ENCODE measurements around the gene AIFM3.
"Not testable (repeated sequence)": the region's sequence is repeated elsewhere in the genome, so short reads cannot be mapped to it uniquely, and the experiment has no call there.

Gene AIFM3

DNA sequence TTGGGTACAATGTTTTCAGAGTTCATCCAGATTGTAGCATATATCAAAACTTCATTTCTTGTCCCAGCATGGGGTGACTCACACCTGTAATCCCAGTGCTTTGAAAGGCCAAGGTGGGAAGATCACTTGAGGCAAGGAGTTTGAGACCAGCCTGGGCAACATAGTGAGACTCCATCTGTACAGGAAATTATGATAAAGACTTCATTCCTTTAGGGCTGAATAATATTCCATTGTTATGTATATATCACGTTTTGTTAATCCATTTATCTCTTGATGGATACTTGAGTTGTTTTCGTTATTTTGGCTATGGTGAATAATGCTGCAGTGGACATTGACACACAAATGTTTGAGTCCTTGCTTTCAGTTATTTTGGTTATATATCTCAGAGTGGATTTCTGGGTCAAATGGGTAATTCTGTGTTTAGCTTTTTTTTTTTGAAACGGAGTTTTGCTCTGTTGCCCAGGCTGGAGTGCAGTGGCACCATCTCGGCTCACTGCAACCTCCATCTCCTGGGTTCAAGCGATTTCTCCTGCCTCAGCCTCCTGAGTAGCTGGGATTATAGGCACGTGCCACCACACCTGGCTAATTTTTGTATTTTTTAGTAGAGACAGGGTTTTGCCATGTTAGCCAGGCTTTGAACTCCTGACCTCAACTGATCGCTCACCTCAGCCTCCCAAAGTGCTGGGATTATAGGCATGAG, 24.7 kb upstream of the AIFM3 start:
- DNase-seq = not testable (repeated sequence)

DNA sequence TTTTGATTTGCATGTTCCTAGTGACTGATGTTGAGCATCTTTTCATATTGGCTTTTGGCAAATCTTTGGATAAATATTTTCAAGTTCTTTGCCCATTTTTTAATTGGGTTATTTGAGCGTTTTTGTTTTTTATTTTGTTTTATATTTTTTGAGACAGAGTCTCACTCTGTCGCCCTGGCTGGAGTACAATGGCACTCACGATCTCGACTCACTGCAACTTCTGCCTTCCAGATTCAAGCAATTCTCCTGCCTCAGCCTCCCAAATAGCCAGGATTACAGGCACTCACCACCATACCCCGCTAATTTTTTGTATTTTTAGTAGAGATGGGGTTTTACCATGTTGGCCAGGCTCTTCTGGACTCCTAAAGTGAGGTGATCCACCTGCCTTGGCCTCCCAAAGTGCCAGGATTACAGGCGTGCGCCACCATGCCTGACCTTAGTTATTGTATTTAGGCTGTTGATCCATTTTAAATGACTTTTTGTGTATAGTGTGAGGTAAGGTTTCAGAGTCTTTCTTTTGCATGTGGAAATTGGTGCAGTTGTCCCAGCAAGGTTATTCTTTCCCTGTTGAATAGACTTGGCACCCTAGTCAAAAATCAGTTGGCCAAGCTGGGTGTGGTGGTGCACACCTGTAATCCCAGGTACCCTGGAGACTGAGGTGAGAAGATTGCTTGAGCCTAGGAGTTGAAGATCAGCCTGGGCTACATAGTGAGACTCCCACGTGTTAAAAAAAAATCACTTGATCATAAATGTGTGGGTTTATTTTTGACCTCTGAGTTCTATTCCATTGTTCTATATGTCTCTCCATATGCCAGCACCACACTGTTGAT, 23.7 kb upstream of the AIFM3 start:
- no peak for DNase-seq

DNA sequence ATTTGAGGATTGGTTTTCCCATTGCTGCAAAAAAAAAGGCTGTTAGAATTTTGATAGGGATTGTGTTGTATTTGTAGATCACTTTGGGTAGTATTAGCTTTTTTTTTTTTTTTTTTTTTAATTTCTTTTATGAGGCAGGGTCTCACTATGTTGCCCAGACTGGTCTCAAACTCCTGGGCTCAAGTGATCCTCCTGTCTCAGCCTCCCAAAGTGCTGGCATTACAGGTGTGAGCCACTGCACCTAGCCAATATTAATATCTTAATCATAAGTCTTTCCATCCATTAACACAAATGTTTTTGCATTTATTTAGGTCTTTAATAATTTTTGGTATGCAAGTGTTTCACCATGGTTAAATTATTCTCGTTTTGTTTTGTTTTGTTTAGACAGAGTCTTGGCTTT, 23.0 kb upstream of the AIFM3 start:
- no peak for DNase-seq

DNA sequence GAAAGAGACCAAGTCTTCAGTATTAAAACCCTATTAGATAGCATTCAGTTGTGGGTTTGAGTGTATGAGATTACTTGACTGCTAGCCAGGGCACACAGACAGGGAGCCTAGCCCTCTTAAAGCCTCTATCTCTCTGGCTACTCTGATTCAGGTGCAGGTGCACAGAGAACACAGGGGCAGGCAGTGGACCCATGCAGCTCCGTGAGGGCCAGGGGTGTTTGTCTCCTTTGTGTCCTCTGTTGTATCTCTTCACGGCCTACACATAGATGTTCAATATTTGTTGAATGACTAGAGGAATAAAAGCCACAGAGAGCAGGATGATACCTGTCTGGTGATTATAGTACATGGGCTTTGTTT, 21.5 kb upstream of the AIFM3 start:
- no peak for DNase-seq

DNA sequence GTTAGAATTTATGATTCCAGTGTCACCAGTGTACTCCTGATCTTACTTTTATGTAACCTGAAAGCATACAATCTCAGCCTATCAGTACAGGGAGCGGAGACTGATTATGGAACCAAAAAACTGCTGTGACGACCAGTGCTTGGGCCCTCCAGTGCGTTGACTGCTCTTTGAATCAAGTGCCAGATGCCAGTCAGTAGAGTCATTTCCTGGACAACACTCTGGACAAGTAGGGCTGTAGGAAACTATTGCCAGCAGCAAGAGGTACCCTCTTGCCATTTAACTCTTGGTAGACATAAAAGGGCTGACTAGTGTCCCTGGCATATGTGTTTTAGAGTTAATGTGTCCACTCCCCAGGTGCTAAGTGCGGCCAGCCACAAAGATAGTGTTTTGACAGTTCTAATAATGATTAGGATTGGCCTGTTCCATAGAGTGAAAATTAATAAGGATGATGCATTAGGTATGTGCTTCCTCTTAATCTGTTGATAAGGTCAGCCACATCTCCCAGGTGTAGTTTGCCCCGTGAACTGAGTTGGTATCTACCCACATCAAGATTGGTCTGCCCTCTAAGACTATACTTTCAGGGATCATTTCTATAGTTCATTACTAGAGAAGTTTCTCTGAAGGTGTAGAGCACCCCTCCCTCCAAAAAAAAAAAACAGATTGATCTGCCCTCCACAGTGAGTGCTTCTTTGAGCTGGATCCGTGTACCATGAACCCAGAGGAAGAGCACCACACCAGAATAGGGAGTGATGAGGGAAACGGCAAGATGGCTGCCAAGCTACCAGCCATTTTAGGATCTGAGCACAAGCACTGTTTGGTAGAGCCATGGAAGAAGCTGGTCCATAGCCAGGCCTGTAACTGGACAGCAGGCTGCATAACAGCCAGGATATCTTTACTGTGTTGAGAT, 20.7 kb upstream of the AIFM3 start:
- no peak for DNase-seq

DNA sequence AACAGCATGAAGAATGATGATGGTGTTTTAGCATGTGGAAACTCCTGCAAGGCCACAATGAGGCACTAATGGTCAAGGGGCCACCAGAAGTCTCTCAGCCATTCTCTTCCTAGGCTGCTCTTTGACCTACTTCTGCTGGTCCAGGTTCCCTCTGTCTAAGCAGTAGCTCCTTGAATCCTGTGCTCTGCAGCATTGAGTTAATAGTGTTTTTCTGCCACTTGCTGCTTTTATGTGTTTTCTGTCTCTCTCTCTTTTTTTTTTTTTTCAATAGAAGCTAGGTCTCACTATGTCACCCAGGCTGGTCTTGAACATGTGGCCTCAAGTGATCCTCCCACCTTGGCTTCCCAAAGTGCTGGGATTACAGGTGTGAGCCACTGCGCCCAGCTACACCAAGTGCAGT, 20.1 kb upstream of the AIFM3 start:
- DNase-seq = no peak

DNA sequence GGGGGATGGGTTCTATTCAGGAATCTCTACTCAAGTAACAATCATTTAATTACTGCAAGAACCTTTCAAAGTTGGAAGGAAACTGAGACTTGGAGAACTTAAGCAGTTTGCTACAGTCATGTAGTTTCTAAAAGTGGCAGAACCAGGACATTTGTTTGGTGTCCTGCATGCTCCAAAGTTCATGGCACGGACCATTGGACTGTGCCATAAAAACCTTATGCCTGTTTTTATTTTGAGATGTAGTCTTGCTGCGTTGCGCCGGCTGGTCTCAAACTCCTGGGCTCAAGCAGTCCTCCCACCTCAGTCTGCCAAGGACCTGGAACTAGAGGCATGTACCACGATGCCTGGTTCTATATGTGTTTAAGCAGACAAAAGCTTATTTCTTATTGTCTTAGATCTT, 18.6 kb upstream of the AIFM3 start:
- DNase-seq = no peak

DNA sequence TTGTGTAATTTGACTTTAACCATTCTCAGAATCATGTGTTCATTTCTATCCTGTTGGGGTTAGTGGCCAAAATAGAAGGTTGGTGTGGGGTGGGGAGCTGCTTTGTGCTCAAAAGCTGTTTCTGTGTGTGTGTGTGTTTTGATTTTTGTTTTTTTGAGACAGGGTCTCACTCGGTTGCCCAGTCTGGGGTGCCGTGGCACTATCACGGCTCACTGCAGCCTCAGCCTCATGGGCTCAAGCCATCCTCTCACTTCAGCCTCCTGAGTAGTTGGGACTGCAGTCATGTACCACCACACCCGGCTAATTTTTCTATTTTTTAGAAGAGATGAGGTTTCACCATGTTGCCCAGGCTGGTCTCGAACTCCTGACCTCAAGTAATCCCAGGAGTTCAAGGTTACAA, 18.1 kb upstream of the AIFM3 start:
- DNase-seq = no peak

DNA sequence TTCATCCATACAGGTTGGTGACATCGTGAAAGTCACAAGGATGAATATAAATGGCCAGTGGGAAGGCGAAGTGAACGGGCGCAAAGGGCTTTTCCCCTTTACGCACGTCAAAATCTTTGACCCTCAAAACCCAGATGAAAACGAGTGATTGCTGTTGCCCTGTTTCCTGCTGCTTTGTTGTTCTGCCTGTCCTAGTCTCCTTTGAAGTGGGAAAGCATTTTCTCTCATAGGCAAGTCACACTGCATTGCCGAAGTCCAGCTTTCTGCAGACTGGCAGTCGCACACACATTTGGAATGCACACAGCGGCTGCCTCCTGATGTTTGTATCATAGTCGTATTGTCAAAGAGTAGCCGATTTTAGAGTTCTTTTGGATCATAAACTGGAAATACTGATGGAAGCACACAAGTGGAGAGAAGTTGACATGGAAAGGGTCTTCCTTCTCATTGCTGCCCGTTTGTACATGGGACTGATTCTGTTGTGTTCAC, 17.3 kb upstream of the AIFM3 start:
- DNase-seq = no peak

DNA sequence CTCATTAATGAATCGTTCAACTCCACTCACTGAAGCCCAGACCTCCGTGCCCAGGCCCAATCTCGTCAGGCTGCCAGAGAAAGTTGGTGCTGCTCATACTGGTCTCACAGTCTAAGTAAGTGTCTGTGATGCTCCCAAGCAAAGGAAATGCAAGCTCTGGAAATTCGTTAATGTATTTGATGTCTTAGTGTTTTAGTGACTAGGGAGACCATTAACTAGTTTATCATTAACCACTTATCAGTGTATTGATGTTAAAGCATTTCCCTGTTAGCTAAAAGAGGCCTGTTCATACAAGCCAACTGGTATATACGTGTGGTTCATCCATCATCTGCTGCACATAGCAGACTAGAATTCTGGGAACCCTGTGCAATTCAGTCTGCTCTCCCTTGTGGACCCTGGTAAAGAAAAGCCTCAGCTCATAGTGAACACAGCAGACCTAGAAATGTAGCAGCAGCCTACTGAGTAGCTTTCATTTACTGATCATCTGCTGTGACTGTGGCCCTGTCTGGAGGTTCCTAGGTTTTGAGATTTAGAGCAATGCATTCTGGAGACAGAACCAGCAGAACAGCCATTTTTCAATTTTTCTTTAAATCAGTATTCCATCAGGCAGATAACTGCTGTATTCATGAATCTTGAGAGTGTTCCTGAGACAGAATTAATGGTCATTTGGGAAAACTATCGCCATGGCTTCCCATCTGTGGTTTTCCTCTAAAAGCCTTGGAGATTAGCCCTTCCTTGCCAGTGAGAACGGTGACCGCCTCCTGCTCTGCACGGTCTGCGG, 15.7 kb upstream of the AIFM3 start:
- DNase-seq = no peak

DNA sequence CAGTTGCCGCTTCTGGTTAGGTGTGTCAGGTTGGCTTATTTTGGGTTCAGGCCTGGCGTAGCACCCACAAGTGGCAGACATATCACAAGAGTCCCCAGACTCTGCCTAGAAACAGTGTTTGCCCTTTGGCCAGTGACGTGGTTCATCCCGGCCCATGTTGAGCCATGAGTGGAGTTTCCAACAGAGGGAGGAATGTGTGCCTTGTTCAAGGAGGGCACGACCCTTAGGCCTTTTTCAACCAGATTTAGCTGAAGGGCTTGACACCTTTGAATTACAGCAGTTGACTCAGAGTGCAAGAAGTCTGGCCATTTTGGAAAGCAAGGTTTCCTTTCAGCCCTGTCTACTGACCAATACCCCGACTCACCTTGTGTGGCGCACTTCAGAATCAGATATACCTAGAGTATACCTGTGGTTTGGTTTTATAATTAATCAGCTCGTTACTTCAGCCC, 15.1 kb upstream of the AIFM3 start:
- no peak for DNase-seq

DNA sequence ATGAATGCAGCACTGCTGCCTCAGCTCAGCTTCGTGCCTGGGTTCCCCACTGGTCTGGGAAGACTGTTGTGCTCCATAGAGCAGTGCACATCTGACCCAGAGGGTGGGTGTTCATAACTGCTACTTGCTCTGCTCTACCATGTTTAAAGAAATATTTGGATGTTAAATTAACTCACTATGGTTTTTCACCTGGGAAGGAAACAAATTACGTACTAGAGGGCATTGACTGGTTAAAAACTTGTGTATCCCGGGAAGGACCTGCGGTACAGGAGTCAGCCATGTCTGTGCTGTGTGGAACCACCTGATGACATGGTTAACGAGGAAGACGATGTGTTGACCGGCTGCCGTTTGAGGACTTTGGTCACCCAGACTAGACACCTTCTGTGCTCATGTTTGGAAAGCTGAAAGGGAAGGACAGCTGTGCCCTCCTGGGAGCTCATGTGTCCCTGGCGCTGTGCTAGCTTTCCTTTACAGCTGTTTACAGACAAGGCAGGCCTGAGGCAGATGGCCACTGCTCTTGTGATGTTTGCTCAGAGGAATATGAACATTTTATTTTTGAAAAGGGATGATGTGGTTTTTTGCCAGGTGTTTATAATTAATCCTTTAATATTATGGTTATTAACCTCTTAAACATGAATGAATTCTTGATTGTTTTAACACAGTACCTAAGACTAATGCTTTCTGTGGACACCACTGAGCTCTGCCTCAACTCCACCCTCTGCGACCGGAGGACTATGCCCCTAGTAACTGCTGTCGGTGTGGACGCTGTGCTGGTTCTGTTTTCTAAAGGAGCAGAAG, 14.3 kb upstream of the AIFM3 start:
- no peak for DNase-seq

DNA sequence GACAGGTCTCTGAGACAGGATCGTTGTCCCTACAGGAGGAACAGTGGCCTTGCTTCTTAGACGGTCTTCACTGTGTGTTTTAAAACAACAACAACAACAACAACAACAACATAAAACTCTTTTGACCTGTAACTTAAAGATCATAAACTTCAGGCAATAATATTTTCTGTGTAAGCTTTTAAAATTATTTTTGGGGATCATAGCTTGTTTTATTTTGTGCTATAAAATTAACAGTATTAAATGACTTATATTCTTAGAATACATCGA, 13.8 kb upstream of the AIFM3 start:
- DNase-seq = no peak

DNA sequence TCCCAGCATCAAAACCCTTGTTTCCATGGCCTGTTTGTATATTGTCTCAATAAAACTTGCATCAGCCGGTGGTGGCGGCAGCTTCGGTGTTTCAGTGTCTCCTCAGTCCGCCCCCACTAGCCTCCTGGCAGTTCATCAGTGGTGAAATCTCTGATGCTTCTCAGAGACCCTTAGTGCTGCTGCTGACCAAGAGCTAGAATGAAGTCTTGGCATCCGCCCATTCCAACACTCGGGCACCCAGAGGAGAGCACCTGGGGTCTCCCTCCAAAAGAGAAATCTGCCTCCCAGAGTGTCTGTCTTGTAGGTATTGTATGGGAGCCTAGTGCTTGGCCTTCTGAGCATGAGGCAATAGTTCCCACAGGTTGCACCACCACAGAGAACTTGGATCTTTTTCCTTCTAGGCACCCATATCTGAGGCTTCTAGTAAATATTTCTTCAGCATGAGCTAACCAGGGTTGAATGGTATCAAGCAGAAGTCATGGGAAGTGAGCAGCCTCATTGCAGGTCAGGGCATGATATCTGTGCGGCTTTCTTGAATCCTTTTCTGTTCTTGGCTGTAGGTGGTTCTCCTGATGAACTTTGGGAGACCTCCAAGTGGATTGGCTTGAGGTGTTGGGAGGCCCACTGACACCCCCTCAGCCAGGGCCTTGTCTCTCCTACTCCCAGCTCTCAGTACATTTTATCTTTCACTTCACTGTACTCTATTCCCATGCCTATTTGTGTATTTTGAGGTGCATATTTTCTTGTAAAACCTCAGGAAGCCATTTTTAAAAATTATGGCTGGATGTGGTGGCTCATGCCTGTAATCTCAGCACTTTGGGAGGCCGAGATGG, 13.2 kb upstream of the AIFM3 start:
- DNase-seq = no peak

DNA sequence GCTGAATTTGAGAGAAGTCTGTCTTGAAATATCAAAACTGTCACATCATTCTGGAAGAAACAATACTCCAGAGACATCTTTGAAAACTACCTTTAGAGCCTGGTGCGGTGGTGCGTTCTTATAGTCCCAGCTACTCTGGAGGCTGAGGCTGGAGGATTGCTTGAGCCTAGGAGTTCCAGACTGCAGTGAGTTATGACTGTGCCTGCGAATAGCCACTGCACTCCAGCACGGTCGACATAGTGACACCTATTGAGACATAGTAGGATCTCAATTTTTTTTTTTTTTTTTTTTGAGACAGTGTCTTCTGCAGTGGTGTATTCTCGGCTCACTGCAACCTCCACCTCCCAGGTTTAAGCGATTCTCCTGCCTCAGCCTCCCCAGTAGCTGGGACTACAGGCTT, 11.5 kb upstream of the AIFM3 start:
- DNase-seq = no peak

DNA sequence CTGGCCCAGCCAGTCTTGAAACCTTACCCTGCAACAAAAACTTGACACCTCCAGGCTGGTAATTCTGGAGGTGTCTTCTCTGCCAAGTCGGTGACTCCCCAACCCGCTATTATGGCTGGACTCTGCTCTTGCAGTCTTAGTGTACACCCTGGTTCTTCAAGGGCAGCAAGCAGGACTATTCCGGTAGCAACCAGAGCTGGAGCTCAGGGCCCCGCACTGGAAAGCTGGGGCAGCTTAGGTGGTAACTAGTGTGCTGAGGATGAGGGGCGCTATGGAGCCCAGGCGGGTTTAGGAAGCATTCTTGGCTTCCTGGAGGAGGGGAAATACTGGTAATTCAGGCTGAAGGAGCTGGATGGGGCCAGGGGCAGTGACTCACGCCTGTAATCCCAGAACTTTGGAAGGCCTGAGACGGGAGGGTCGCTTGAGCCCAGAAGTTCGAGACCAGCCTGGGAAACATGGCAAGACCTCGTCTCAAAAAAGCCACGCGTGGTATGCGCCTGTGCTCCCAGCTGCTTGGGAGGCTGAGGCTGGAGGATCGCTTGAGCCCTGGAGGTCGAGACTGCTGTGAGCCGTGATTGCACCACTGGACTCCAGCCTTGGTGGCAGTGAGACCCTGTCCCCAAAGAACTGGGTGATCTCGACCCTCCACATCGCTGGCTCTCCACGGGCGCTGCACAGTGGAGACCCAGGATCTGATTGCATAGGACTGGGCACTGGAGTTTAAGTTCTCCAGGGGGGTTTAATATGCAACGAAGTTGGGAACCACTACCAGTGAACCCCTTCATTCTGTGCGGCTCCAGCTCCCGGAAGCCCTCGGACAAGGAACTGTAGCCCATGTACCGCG, 10.6 kb upstream of the AIFM3 start:
- DNase-seq = no peak

DNA sequence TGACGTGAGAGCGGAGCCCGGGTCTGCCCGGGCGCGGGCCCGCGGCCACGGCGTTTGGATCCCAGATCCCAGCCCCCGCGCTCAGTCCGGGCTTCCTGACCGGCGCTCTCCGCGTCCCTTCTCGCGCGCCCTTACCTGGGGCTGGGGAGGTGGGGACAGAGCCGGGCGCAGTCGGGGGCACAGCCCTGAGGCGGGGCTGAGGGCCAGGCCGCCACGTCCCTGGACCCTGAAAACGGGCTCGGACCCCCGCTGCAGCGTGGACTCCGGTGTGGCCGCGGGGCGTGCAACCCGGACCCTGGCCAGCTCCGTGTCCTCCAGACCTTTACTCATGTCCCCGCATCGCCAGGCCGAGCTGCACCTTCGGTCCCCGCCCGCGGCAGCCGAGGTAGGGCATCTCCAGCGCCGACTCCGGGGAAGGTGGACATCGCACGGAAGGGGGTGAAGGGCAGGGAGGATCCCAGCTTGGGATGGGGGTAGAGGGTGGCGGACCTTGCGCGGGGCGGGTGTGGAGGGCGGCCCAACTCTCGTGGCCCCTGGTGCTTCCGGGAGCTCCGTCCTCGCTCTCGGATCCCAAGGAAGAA, 9.9 kb upstream of the AIFM3 start:
- no peak for DNase-seq

DNA sequence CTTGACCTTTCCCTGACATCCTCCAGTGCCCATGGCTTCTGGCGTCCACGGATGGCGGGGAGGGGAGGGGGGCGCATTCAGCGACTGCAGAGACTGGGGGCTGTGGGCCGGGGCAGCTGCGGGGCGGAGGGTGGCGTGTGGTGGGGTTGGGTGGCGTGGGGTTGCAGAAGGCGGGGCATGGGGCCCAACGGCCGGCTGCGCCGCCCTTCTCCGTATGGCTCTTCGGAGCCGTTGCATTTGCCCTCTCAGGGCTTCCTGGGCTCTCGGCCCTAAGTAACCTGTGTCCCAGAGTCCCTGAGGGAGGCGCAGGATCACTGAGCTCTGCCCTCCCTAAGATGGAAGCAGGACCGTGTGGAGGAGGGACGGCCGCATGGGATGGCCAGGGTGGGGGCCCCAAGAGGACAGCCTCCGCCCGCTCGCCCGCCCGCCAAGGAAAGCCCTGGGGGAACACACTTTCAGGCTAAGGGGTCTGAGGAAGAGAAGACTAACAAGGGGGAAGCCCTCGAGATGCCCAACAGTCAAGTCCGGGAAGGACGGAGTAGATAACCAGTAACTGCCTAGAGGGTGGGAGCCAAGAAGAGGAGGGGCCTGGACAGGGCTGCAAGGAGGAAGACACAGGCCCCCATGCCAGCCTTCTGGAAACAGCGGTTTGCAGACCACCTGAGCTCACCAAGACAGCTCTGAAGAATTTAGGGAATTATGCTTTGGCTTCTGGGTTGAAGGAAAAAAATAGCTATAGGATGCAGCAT, 9.2 kb upstream of the AIFM3 start:
- DNase-seq = no peak

All from hippocampal formation (tissue), 2 donors.